ENCODE results near the gene DNAJC30. TPM values are rescaled to one million over a fixed set of nuclear protein-coding genes. Genes with fewer than 3 reads are reported as not detected.

DNAJC30 gene
- total RNA-seq, 1 experiment from 2014 or later, result 8.5 TPM

GRCh38 chr7:73668886-73669230 lies 14.4 kb downstream of the DNAJC30 start:
- no peak for DNase-seq (ENCODE audit: low read depth, low spot score)
- H3K27me3 ChIP-seq (ENCODE audit: insufficient read depth, low read length), result no peaks in the 10 kb centered on the region
- ChIA-PET CTCF (interaction anchor here (1.2 to 2.2 kb wide), 4 partner anchors 16 to 62 kb away, joined by 3 to 8 read pairs (median 3); no protein-coding TSS in a partner anchor), POLR2A (interaction anchor here (0.9 to 1.4 kb wide), 3 partner anchors 9 to 44 kb away, joined by 3 to 4 read pairs (median 3); partner anchors contain the start of gene MLXIPL), RAD21 (ENCODE audit: low non-redundant PET in 1 of 2, low total read pairs in 2 of 2, uncharacterized antibody in 2 of 2, unreplicated experiment in 2 of 2) (interaction anchor here in 1 of 2 experiments (1.1 kb wide), 1 partner anchor 62 kb away, joined by 5 read pairs; no protein-coding TSS in a partner anchor)
- peak overlapping the region; percentile 68 to 69 for H3K4me3 ChIP-seq (replicated peaks in 1 of 2; ENCODE audit: low read depth in 1 of 2, low read length in 2 of 2)
- no peak for TF ChIP-seq JUND (IDR thresholded peaks at IDR 0.05)
- TF ChIP-seq RAD21 (IDR thresholded peaks at IDR 0.05; ENCODE audit: low read depth), result no peak
- no peak for TF ChIP-seq ATF3 (IDR thresholded peaks at IDR 0.05)
- TF ChIP-seq CEBPB (IDR thresholded peaks at IDR 0.05; ENCODE audit: low read depth), result no peak
- no peak for TF ChIP-seq SP1 (IDR thresholded peaks at IDR 0.05; ENCODE audit: low read depth)
- TF ChIP-seq ZNF274 (IDR thresholded peaks at IDR 0.05; ENCODE audit: low read depth, low read length), result no peak
- TF ChIP-seq SIN3A (IDR thresholded peaks at IDR 0.05; ENCODE audit: low read depth), result no peak
- TF ChIP-seq POLR2AphosphoS5 (IDR thresholded peaks at IDR 0.05; ENCODE audit: low read depth, low read length), result no peak
- TF ChIP-seq EZH2 (IDR thresholded peaks at IDR 0.05), result no peak
- TF ChIP-seq EZH2phosphoT487 (IDR thresholded peaks at IDR 0.05; ENCODE audit: borderline replicate concordance), result no peak
- TF ChIP-seq ZBTB33 (IDR thresholded peaks at IDR 0.05; ENCODE audit: extremely low read depth, insufficient replicate concordance, low read length), result no peak
- TF ChIP-seq CTCF (IDR thresholded peaks at IDR 0.05 in 2 of 3, conservative IDR thresholded peaks at IDR 0.05 in 1 of 3; ENCODE audit: borderline replicate concordance in 1 of 3, insufficient read depth in 1 of 3, low read depth in 2 of 3, low read length in 2 of 3), result no peak
- TF ChIP-seq ZFX (IDR thresholded peaks at IDR 0.05), result no peak
- TF ChIP-seq MAX (IDR thresholded peaks at IDR 0.05), result no peak
- no peak for TF ChIP-seq SRF (IDR thresholded peaks at IDR 0.05; ENCODE audit: low read depth)
- no peak for TF ChIP-seq CBX3 (IDR thresholded peaks at IDR 0.05; ENCODE audit: low read depth)
- no peak for TF ChIP-seq EGR1 (IDR thresholded peaks at IDR 0.05; ENCODE audit: low read depth)
- no peak for ATAC-seq
- no peaks in the 10 kb centered on the region for H3K79me2 ChIP-seq (ENCODE audit: insufficient read depth, low read length)
- no peak overlapping the region; the same call in 1 of the 2 replicates for H3K27ac ChIP-seq (ENCODE audit: low read depth, low read length)
- BruUV-seq (replicated peaks), result no TSS peak
- H2AFZ ChIP-seq (ENCODE audit: low read depth, low read length, poor library complexity, severe bottlenecking), result no peak overlapping the region
- intact Hi-C loops (cut with micrococcal nuclease), result loop anchor here (2.0 to 10.0 kb wide), 2 partner anchors 44 to 56 kb away; partner anchors contain the start of gene MLXIPL
- H3K9ac ChIP-seq (ENCODE audit: low read length), result peak overlapping the region; percentile 72
- H3K9me2 ChIP-seq (ENCODE audit: insufficient read depth), result no peaks in the 10 kb centered on the region
- H3K36me3 ChIP-seq (ENCODE audit: control insufficient read depth in 1 of 2, insufficient read depth in 2 of 2, low read length in 2 of 2), result peaks cover 0 to 5% of the 10 kb centered on the region in 2 experiments; a peak in 1 of 4 replicates
- no peaks in the 10 kb centered on the region; a peak in 1 of 4 replicates for H3K9me3 ChIP-seq (ENCODE audit: control insufficient read depth in 1 of 2, insufficient read depth in 1 of 2, low read depth in 1 of 2, low read length in 2 of 2)
- H4K20me1 ChIP-seq (ENCODE audit: insufficient read depth), result no peaks in the 10 kb centered on the region
- peaks cover 32 to 43% of the 10 kb centered on the region in 2 experiments for H3K4me1 ChIP-seq (ENCODE audit: control insufficient read depth in 1 of 2, insufficient read depth in 2 of 2, low read length in 2 of 2)
- H3K4me2 ChIP-seq (ENCODE audit: low read length), result peak overlapping the region; percentile 95

Measured in HCT116 (cell line).